Activated T-cell treated with anti-CD3 and anti-CD28 coated beads, Interleukin-2, amount 50 U/mL, for 24 hours (primary cell): ENCODE data around the gene TPPP.

Source experiments
- DNase-seq: peaks from one replicate; pipeline ENCODE4 v3.0.0-alpha.2; 2020
- H3K27ac Mint-ChIP-seq: 2 replicates; pipeline ENCODE4 v1.8.0; 2020; ENCODE audit warnings: mild to moderate bottlenecking, mixed read lengths
- H3K27me3 Mint-ChIP-seq: 2 replicates; pipeline ENCODE4 v1.8.0; 2020; ENCODE audit warnings: mixed read lengths
- H3K36me3 Mint-ChIP-seq: 2 replicates; pipeline ENCODE4 v1.8.0; 2020; ENCODE audit warnings: low read depth, mixed read lengths
- H3K4me1 Mint-ChIP-seq: 2 replicates; pipeline ENCODE4 v1.8.0; 2020; ENCODE audit warnings: low read depth, mixed read lengths
- H3K4me3 Mint-ChIP-seq: 2 replicates; pipeline ENCODE4 v1.8.0; 2020; ENCODE audit warnings: mild to moderate bottlenecking, moderate library complexity, mixed read lengths
- H3K9me3 Mint-ChIP-seq: 2 replicates; pipeline ENCODE4 v1.8.0; 2020; ENCODE audit warnings: mixed read lengths

TPPP gene

GRCh38 chr5:666816-667498, 26.2 kb downstream of the TPPP start:
- H3K4me1 Mint-ChIP-seq = no peaks in the 10 kb centered on the region
- peak; percentile 7 for DNase-seq
- H3K36me3 Mint-ChIP-seq = peaks cover 30% of the 10 kb centered on the region
- H3K4me3 Mint-ChIP-seq = no peak overlapping the region
- no peaks in the 10 kb centered on the region for H3K27me3 Mint-ChIP-seq
- no peak overlapping the region for H3K27ac Mint-ChIP-seq
- H3K9me3 Mint-ChIP-seq = no peaks in the 10 kb centered on the region

GRCh38 chr5:665956-666711, 27.0 kb downstream of the TPPP start:
- H3K4me1 Mint-ChIP-seq = no peaks in the 10 kb centered on the region
- no peaks in the 10 kb centered on the region for H3K9me3 Mint-ChIP-seq
- H3K27ac Mint-ChIP-seq = no peak overlapping the region
- H3K36me3 Mint-ChIP-seq = peaks cover 36% of the 10 kb centered on the region
- no peak overlapping the region for H3K4me3 Mint-ChIP-seq
- no peaks in the 10 kb centered on the region for H3K27me3 Mint-ChIP-seq
- peak; percentile 24 for DNase-seq

DNA sequence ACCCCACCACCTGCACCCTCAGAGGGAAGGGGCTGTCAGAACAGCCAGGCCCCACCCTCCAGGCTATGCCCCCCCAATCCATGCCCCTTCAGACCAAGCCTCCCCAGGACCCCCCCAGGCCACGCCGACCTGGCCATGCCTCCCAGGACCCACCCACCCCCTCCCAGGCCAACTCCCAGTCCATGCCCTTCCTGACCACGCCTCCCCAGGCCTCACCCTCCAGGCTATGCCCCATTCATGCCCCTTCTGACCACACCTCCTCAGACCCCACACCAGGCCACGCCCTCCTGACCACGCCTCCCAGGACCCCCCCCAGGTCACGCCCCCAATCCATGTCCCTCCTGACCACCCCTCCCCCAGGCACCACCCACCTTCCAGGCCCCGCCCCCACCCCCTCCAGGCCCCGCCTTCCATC, 27.6 kb downstream of the TPPP start:
- peak; percentile 28 for DNase-seq
- no peaks in the 10 kb centered on the region for H3K9me3 Mint-ChIP-seq
- H3K4me1 Mint-ChIP-seq = no peaks in the 10 kb centered on the region
- no peak overlapping the region for H3K27ac Mint-ChIP-seq
- H3K36me3 Mint-ChIP-seq = peaks cover 40% of the 10 kb centered on the region
- H3K27me3 Mint-ChIP-seq = no peaks in the 10 kb centered on the region
- H3K4me3 Mint-ChIP-seq = no peak overlapping the region

- no peaks in the 10 kb centered on the region for H3K27me3 Mint-ChIP-seq
- no peak for DNase-seq
- no peak overlapping the region for H3K27ac Mint-ChIP-seq
- H3K9me3 Mint-ChIP-seq = no peaks in the 10 kb centered on the region
- no peaks in the 10 kb centered on the region for H3K4me1 Mint-ChIP-seq
- peaks cover 45% of the 10 kb centered on the region for H3K36me3 Mint-ChIP-seq
- no peak overlapping the region for H3K4me3 Mint-ChIP-seq
These were observed 28.2 kb downstream of the TPPP start for GRCh38 chr5:664994-665360.

- H3K27ac Mint-ChIP-seq = no peak overlapping the region
These were observed 28.7 kb downstream of the TPPP start for GRCh38 chr5:664343-664993.

DNA sequence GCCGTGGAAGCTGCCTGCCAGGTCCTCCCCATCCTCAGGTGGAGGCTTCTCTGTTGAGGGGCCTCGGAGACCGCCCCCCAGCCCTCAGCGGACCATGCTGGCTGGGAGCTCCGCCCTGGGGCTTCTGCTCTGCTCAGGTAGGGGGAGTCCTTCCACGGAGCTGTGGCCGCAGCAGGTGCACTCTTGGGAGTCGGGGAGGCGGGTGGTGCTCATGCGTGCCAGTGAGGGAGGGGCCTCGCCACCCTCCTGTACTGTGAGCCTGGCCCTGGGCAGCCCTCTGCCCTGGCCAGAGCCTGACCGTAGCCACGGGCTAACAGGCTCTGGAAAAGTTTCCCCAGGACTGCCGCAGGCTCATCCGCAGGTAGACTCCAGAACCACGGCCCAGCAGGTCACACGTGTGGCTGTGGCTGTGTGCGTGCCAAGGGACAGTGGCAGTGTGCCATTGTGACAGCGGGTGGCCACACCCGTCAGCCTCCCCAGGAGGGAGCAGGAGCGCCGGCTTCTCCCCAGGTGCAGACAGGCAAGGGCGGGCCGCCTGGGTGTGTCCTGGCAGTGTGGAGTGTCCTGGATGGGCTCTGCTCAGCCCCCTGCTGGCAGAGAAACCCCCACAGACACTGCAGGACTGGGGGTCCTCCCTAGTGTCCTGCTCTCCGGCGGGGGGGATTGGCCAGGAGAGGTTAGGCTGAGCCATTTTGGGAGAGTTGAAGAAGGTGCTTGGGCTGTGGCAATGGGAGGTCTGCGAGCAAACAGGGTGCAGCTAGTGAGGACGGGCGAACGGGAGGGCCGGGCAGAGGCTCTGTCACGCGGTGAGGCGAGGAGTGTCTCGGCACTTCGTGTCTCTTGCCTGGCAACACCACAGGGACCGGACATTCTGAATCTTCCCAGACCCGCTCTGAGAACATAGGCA, 29.5 kb downstream of the TPPP start:
- no peak for DNase-seq
- H3K36me3 Mint-ChIP-seq = peaks cover 57% of the 10 kb centered on the region
- no peaks in the 10 kb centered on the region for H3K9me3 Mint-ChIP-seq
- no peak overlapping the region for H3K4me3 Mint-ChIP-seq
- H3K27ac Mint-ChIP-seq = no peak overlapping the region
- H3K4me1 Mint-ChIP-seq = no peaks in the 10 kb centered on the region
- H3K27me3 Mint-ChIP-seq = no peaks in the 10 kb centered on the region

More at GRCh38 chr5:664343-664993, 28.7 kb downstream of the TPPP start:
- no peaks in the 10 kb centered on the region for H3K4me1 Mint-ChIP-seq
- no peak for DNase-seq
- no peak overlapping the region for H3K4me3 Mint-ChIP-seq
- no peaks in the 10 kb centered on the region for H3K27me3 Mint-ChIP-seq
- H3K9me3 Mint-ChIP-seq = no peaks in the 10 kb centered on the region
- peaks cover 50% of the 10 kb centered on the region for H3K36me3 Mint-ChIP-seq

DNA sequence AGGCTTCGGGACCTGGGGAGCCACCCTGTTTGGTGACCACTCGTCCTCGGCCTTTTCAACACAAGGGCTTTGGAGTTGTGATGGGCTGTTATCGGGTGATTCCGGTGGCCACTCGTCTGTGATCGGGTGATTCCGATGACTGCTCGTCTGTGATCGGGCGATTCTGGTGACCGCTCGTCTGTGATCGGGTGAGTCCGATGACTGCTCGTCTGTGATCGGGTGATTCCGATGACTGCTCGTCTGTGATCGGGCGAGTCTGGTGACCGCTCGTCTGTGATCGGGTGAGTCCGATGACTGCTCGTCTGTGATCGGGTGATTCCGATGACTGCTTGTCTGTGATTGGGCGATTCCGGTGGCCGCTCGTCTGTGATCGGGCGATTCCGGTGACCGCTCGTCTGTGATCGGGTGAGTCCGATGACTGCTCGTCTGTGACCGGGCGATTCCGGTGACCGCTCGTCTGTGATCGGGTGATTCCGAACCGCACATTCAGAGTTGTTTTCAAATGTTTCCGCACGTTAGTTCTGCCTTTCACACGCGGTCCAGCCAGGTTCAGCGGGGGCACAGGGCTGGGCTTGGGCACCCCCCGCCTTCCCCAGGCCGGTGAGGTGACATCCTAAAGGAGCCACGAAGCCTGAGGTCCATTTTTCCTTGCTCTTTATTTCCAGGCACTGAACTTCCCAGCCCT, 30.3 kb downstream of the TPPP start:
- Mint-ChIP-seq H3K27ac (no peak overlapping the region), H3K27me3 (no peaks in the 10 kb centered on the region), H3K9me3 (no peaks in the 10 kb centered on the region), H3K4me1 (no peaks in the 10 kb centered on the region), H3K36me3 (peaks cover 62% of the 10 kb centered on the region), H3K4me3 (no peak overlapping the region)
- no peak for DNase-seq

GRCh38 chr5:661891-662750, 31.0 kb downstream of the TPPP start:
- peaks cover 64% of the 10 kb centered on the region for H3K36me3 Mint-ChIP-seq
- no peaks in the 10 kb centered on the region for H3K4me1 Mint-ChIP-seq
- no peak for DNase-seq
- H3K9me3 Mint-ChIP-seq = no peaks in the 10 kb centered on the region
- no peak overlapping the region for H3K27ac Mint-ChIP-seq
- no peaks in the 10 kb centered on the region for H3K27me3 Mint-ChIP-seq
- H3K4me3 Mint-ChIP-seq = no peak overlapping the region

DNA sequence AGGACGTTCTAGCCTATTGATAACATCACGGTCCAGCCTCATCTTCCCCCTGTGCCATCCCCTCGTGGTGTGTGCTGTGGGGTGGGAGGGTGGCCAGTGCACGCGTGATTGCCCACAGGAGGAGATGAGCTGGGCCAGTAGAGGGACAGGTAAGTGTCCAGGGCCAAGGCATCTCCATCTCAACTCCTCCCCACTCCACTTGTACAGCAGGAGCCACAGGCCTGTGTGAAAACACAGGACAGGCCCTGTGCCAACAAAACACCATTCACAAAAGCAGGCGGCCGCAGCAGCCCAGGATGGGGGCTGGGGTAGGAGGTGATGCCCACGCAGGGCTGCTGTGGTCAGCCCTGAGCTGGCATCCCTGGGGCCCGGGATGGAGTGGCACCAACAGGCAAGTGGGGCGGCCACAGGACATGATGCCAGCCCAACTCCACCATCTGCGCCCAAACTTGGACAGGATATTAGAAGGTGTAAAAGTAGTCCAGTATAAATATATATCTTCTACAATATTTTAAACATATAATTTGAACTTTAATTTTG, 32.6 kb downstream of the TPPP start:
- Mint-ChIP-seq H3K4me3 (no peak overlapping the region), H3K4me1 (no peaks in the 10 kb centered on the region), H3K27me3 (no peaks in the 10 kb centered on the region), H3K27ac (no peak overlapping the region), H3K9me3 (no peaks in the 10 kb centered on the region), H3K36me3 (peaks cover 73% of the 10 kb centered on the region)
- no peak for DNase-seq

DNA sequence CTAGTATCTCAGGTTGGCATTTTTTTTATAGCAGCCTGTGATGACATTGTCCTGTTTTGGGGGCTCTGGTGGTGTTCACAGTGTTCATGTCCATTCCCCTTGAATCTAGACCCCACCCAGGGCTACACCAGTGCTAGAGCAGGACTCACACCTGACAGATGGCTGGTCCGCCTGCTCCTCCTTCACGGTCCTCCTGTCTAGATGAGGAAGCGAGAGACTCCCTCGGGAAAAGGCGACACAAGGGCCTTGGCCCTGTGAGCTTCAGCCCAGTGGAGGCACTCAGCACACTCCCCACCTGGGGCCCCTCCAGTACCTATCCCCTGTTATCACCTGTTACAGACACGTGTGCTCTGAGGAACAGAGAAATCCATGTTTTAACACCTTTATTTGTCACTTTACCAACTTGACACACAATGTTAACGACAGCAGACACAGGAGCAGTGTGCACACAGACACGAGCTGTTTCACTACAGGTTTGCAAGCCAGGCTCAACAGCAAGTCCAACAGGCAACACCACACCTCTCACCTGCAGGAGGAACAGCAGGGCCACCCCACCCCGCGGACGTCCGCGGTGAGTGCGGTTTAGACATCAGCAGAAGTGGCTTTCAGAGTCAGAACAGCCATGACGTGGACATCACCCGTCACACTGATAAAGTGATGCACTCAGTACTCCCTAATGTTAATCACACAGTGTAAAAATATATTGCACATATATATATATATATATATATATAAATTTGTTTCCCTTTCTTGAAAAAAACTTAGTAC, 33.5 kb downstream of the TPPP start:
- Mint-ChIP-seq H3K36me3 (peaks cover 73% of the 10 kb centered on the region), H3K27me3 (no peaks in the 10 kb centered on the region), H3K9me3 (no peaks in the 10 kb centered on the region), H3K27ac (no peak overlapping the region), H3K4me1 (no peaks in the 10 kb centered on the region), H3K4me3 (no peak overlapping the region)
- no peak for DNase-seq

DNA sequence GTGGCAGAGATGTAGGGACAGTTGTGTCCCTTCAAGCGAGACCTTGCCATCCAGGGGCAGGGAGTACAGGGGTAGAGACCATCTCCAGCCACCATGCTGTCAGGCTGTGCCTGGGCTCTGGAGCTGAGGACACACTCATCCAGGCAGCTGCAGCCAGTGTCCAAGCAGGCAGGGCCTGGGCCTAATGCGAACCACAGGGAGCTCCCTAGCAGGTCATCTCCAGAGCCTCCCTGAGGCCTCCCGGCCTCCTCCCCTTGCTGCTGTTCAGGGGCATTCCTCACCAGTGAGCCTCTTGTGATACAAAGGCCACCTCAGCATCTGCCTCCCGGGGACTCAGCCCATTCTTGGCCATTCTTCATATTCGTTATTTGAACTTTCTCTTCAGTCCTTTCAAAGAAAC, 35.0 kb downstream of the TPPP start:
- no peak for DNase-seq
- H3K27me3 Mint-ChIP-seq = no peaks in the 10 kb centered on the region
- H3K4me3 Mint-ChIP-seq = no peak overlapping the region
- no peaks in the 10 kb centered on the region for H3K4me1 Mint-ChIP-seq
- no peaks in the 10 kb centered on the region for H3K9me3 Mint-ChIP-seq
- H3K36me3 Mint-ChIP-seq = peaks cover 60% of the 10 kb centered on the region
- no peak overlapping the region for H3K27ac Mint-ChIP-seq

DNA sequence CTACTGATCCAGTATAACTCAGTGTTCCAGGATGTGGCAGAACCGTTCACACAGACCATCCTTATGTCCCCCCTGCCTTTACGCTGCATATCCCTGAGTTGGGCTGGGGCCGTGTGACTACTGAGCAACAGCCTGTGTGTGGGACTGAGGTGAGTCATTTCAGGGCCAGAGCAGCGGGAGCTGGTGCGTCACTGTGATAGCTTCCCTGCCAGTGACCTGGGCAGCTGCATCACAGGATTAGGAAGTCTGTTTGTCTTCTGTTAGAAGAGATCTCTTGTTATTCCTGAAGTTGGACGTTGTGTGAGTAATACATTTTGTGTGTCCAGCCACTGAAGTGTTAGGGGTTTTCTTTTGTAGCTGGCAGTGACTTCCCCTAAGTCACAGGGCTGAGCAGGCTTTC, 35.6 kb downstream of the TPPP start:
- H3K4me3 Mint-ChIP-seq = no peak overlapping the region

More for the DNA sequence above, 35.6 kb downstream of the TPPP start:
- DNase-seq = no peak
- no peaks in the 10 kb centered on the region for H3K4me1 Mint-ChIP-seq
- peaks cover 58% of the 10 kb centered on the region for H3K36me3 Mint-ChIP-seq
- no peak overlapping the region for H3K27ac Mint-ChIP-seq
- H3K9me3 Mint-ChIP-seq = no peaks in the 10 kb centered on the region
- no peaks in the 10 kb centered on the region for H3K27me3 Mint-ChIP-seq
